Measurements from ENCODE around the gene PSTPIP1.

PSTPIP1 gene

GRCh38 chr15:76979331-76979925, 15.5 kb upstream of the PSTPIP1 start:
- no peak for DNase-seq

DNA sequence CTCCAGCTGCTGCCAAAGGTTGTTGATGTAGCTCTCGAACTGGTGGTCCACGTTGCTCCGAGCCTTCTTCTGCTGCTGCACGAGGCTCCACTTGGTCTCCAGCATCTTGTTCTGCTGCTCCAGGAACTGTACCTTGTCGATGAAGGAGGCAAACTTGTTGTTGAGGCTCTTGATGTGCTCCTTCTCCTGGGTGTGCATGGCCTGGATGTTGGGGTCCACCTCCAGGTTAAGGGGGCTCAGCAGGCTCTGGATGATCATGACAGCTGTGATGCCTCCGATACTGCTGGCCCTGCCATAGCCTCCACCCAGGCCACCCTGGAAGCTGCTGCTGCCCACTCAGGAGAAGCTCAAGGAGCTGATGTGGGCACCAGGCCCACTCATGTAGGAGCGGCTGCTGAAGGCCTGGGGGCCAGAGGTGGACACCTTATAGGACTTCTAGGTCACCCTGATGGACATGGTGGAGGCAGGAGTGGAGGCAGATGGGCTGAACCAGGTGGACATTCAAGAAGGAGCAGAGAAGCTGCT, 14.9 kb upstream of the PSTPIP1 start:
- no peak for DNase-seq

- DNase-seq: no peak
These were observed 12.6 kb upstream of the PSTPIP1 start for GRCh38 chr15:76982356-76982755.

DNA sequence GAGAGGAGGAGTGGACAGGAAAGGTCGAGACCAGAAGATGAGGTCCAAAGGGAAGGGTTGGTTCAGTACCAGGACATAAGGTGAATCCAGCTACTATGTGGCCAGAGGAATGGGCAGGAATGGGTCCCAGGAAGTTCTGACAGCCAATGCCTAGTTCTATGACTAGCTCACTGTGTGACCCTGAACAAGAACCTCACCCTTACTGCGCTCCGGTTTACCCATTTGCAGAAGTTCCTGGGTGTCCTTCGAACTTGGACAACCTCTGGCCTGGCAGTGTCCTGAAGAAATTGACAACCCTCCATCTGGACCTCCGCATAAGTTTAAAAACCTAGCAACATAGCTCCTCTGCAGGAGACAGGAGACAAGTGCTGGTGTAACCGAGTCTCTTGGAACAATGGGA, 12.2 kb upstream of the PSTPIP1 start:
- no peak for DNase-seq

- peak; percentile 35 for DNase-seq
These were observed 11.1 kb upstream of the PSTPIP1 start for GRCh38 chr15:76983590-76984375.

- DNase-seq: no peak
These were observed 8.2 kb upstream of the PSTPIP1 start for GRCh38 chr15:76986743-76987142.

GRCh38 chr15:76987276-76987675, 7.7 kb upstream of the PSTPIP1 start:
- DNase-seq: no peak

DNA sequence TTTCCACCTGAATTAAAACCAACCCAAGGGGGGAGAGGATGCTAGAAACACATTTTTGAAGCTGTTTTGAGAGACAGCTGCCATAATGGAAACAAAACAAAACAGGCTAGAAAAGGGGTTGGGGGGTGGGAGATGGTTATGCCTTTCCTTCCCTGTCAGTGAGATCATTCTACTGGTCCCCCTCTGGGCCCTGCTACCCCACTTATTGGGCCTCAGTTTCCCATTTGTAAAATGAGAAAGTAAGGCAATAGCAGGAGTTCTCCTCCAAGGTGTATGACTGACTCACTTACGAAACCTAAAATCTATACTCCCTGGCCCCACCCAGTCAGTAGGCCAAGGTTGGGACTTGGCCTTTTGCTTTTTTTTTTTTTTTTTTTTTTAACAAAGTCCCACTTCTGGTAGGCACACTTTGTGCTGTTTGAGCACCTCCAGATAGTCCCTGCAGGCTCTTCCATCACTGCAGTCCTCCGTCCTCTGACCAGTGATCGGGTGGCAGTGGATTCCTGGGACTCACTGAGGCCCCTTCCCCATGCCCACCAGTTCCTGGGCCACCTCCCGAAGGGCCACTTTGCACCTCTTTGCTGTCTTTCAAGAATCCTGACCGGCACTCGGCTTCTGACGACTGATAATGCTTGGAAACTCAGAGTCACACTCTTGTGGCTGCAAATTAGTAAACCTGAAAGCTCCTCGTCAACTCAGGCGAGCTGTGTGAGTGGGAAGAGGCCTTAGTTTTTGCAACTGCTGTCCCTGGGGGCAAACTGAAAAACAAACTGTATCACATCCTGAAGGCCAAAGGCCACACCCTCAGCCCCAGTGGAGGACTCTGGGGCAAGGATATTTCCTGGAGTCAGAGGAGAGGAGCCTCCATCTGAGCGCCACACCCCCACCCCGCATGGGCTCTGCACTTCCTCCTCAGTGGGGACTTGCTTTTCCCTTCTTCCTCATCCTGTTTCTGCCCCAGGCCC, 6.7 kb upstream of the PSTPIP1 start:
- DNase-seq: peak; percentile 21

GRCh38 chr15:76988867-76989780, 5.8 kb upstream of the PSTPIP1 start:
- no peak for DNase-seq

- no peak for DNase-seq
These were observed 3.9 kb upstream of the PSTPIP1 start for GRCh38 chr15:76991048-76991447.

GRCh38 chr15:76991741-76992645, 2.9 kb upstream of the PSTPIP1 start:
- DNase-seq: no peak

DNA sequence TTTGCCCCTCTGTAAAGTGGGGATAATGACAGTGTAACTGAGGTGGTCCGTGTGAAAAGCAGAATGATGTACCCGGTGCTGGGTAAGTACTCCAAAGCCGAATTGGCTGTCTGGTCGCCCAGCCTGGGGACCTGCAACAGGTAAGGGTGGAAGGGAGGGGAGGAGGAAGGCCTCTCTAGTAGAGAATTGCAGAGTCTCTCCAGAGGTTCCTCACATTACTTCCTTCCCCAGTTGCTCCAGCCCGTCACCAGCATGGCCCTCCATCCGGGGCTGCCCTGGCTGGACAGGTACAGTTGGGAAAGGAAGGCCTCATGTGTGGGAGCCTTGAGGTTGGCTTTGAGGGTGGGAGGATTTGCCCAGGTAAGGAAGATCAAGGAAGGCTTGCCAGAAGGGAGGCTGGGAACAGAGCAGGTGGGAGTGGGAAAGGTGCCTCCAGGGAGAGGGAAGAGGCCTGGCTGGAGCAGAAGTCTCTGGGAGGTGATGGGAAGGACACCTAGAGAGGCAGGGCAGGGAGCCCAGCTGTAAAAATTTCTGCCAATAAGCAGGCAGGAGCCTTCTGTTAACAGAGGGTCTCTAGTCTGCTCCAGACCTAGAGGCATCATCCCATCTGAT, 1.7 kb upstream of the PSTPIP1 start:
- no peak for DNase-seq

DNA sequence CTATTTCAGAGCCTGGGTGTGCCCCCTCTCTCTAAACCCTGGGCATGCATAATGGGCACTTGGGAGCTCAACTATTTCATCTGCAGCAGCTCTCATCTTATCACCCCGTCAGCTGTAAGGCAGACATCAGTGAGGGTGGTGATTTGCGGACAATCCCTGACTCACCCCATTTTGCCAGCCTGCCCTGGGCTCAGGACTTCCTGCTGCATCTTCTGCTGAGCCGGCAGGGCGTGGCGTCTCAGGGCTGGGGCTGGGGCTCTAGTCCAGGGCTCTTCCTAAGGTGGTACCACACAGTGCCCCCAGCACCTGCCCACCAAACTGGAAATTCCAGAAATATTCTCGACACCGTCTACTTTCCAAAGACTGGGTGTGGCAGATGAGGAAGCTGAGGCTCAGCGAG, 925 bp upstream of the PSTPIP1 start:
- no peak for DNase-seq

GRCh38 chr15:76994496-76994895, 430 bp upstream of the PSTPIP1 start:
- no peak for DNase-seq

GRCh38 chr15:76996076-76996525, 1.2 kb downstream of the PSTPIP1 start:
- DNase-seq: no peak

- DNase-seq: no peak
These were observed 1.8 kb downstream of the PSTPIP1 start for GRCh38 chr15:76996526-76997401.

GRCh38 chr15:76998663-76999285, 3.8 kb downstream of the PSTPIP1 start:
- DNase-seq: no peak

- DNase-seq: no peak
These were observed 5.1 kb downstream of the PSTPIP1 start for GRCh38 chr15:76999996-77000395.

DNA sequence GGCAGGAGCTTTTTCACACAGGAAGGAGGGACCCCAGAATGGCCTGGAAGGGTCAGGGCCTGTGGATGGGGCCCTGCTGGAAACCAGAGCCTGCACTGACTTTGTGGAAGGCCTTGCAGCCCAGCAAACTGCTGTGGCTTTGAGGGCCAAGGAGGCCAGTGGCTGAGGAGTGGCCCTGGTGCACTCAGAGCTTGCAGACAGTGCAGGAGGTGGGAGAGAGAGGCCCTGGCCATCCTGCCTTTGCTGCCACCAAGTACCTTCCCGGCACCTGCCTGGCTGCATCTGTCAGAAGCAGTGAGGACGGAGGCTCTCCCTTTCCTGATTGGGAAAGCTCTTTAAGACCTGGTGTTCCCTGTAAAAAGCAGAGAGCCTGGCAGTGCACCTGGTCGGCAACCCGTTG, 6.4 kb downstream of the PSTPIP1 start:
- no peak for DNase-seq
